ENCODE results near the gene NLGN1. TPM values are rescaled to one million over a fixed set of nuclear protein-coding genes. Genes with fewer than 3 reads are reported as not detected.

NLGN1 gene
- total RNA-seq, 1 experiment from 2014 or later: not detected

DNA sequence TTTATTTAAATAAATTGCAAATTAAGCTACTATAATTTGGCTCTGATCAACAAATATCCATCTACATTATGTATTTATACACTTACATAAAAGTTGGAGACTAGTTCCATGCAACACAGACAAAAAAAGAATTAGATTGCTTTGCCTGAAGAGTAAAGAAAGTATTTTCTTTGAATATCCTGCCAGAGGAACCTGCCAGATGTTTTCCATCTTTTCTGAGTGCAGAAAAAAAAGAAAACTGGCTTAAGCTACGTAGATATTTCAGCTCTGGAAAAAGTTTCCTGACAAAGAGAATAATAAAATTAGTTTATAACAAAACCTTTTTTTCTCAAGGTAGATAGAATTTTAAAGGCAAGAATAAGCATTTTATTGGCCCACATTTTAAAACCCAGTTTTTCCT lies 854.1 kb downstream of the NLGN1 start:
- Histone ChIP-seq H3K4me2 (ENCODE audit: low read length) (no peak overlapping the region), H3K79me2 (ENCODE audit: insufficient read depth, low read length) (no peaks in the 10 kb centered on the region), H2AFZ (ENCODE audit: low read depth, low read length, poor library complexity, severe bottlenecking) (no peak overlapping the region), H3K4me1 (ENCODE audit: control insufficient read depth in 1 of 2, insufficient read depth in 2 of 2, low read length in 2 of 2) (no peaks in the 10 kb centered on the region), H3K27me3 (ENCODE audit: insufficient read depth, low read length) (no peaks in the 10 kb centered on the region), H3K27ac (ENCODE audit: low read depth, low read length) (no peak overlapping the region), H3K9ac (ENCODE audit: low read length) (no peak overlapping the region), H3K36me3 (ENCODE audit: control insufficient read depth in 1 of 2, insufficient read depth in 2 of 2, low read length in 2 of 2) (no peaks in the 10 kb centered on the region), H4K20me1 (ENCODE audit: insufficient read depth) (no peaks in the 10 kb centered on the region), H3K9me3 (ENCODE audit: control insufficient read depth in 1 of 2, insufficient read depth in 1 of 2, low read depth in 1 of 2, low read length in 2 of 2) (no peaks in the 10 kb centered on the region), H3K4me3 (replicated peaks in 1 of 2; ENCODE audit: low read depth in 1 of 2, low read length in 2 of 2) (no peak overlapping the region), H3K9me2 (ENCODE audit: insufficient read depth) (no peaks in the 10 kb centered on the region)
- intact Hi-C loops (cut with micrococcal nuclease): no loop called here
- ChIA-PET RAD21 (ENCODE audit: low non-redundant PET in 1 of 2, low total read pairs in 2 of 2, uncharacterized antibody in 2 of 2, unreplicated experiment in 2 of 2) (no interaction called here), CTCF (no interaction called here), POLR2A (no interaction called here)
- DNase-seq (ENCODE audit: low read depth, low spot score): no peak
- BruUV-seq (replicated peaks): no TSS peak
- no peak for ATAC-seq
- TF ChIP-seq RAD21 (IDR thresholded peaks at IDR 0.05; ENCODE audit: low read depth) (no peak), ZNF274 (IDR thresholded peaks at IDR 0.05; ENCODE audit: low read depth, low read length) (no peak), EZH2phosphoT487 (IDR thresholded peaks at IDR 0.05; ENCODE audit: borderline replicate concordance) (no peak), POLR2AphosphoS5 (IDR thresholded peaks at IDR 0.05; ENCODE audit: low read depth, low read length) (no peak), SRF (IDR thresholded peaks at IDR 0.05; ENCODE audit: low read depth) (no peak), SIN3A (IDR thresholded peaks at IDR 0.05; ENCODE audit: low read depth) (no peak), YY1 (IDR thresholded peaks at IDR 0.05; ENCODE audit: extremely low read depth, insufficient replicate concordance, low read depth, low read length) (no peak), ELF1 (IDR thresholded peaks at IDR 0.05; ENCODE audit: borderline replicate concordance, low read depth) (no peak), CBX3 (IDR thresholded peaks at IDR 0.05; ENCODE audit: low read depth) (no peak), POLR2A (IDR thresholded peaks at IDR 0.05; ENCODE audit: borderline replicate concordance, extremely low read depth, insufficient read depth, insufficient read length) (no peak), CEBPB (IDR thresholded peaks at IDR 0.05; ENCODE audit: low read depth) (no peak), ZFX (IDR thresholded peaks at IDR 0.05) (no peak), FOSL1 (IDR thresholded peaks at IDR 0.05; ENCODE audit: low read depth) (no peak), EZH2 (IDR thresholded peaks at IDR 0.05) (no peak)
- TF ChIP-seq, protein P1, sequence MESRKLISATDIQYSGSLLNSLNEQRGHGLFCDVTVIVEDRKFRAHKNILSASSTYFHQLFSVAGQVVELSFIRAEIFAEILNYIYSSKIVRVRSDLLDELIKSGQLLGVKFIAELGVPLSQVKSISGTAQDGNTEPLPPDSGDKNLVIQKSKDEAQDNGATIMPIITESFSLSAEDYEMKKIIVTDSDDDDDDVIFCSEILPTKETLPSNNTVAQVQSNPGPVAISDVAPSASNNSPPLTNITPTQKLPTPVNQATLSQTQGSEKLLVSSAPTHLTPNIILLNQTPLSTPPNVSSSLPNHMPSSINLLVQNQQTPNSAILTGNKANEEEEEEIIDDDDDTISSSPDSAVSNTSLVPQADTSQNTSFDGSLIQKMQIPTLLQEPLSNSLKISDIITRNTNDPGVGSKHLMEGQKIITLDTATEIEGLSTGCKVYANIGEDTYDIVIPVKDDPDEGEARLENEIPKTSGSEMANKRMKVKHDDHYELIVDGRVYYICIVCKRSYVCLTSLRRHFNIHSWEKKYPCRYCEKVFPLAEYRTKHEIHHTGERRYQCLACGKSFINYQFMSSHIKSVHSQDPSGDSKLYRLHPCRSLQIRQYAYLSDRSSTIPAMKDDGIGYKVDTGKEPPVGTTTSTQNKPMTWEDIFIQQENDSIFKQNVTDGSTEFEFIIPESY (IDR thresholded peaks at IDR 0.05; ENCODE audit: extremely low read depth, insufficient replicate concordance, low read length): no peak
- TF ChIP-seq, protein P2, sequence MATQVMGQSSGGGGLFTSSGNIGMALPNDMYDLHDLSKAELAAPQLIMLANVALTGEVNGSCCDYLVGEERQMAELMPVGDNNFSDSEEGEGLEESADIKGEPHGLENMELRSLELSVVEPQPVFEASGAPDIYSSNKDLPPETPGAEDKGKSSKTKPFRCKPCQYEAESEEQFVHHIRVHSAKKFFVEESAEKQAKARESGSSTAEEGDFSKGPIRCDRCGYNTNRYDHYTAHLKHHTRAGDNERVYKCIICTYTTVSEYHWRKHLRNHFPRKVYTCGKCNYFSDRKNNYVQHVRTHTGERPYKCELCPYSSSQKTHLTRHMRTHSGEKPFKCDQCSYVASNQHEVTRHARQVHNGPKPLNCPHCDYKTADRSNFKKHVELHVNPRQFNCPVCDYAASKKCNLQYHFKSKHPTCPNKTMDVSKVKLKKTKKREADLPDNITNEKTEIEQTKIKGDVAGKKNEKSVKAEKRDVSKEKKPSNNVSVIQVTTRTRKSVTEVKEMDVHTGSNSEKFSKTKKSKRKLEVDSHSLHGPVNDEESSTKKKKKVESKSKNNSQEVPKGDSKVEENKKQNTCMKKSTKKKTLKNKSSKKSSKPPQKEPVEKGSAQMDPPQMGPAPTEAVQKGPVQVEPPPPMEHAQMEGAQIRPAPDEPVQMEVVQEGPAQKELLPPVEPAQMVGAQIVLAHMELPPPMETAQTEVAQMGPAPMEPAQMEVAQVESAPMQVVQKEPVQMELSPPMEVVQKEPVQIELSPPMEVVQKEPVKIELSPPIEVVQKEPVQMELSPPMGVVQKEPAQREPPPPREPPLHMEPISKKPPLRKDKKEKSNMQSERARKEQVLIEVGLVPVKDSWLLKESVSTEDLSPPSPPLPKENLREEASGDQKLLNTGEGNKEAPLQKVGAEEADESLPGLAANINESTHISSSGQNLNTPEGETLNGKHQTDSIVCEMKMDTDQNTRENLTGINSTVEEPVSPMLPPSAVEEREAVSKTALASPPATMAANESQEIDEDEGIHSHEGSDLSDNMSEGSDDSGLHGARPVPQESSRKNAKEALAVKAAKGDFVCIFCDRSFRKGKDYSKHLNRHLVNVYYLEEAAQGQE (IDR thresholded peaks at IDR 0.05; ENCODE audit: low read depth): no peak
